HL-60 (cell line): ENCODE results near the gene OVCH2.

Experiments
- POLR2AphosphoS5 ChIP-seq: IDR thresholded peaks from 2 replicates; pipeline ENCODE4 v1.6.1; 2012; ENCODE audit warnings: low read depth
- SPI1 ChIP-seq: IDR thresholded peaks from 2 replicates; pipeline ENCODE4 v1.6.1; 2012; ENCODE audit warnings: low read depth, mild to moderate bottlenecking, borderline replicate concordance
- TF ChIP-seq, protein P1 (sequence below): IDR thresholded peaks from one replicate; pipeline ENCODE4 v1.5.1; 2011; ENCODE audit warnings: low read length, control low read depth, inconsistent platforms; ENCODE audit not compliant: insufficient read depth
- TF ChIP-seq, protein P2 (sequence below): IDR thresholded peaks from 2 replicates; pipeline ENCODE4 v1.6.1; 2012; ENCODE audit warnings: low read depth; ENCODE audit not compliant: insufficient replicate concordance

DNA sequence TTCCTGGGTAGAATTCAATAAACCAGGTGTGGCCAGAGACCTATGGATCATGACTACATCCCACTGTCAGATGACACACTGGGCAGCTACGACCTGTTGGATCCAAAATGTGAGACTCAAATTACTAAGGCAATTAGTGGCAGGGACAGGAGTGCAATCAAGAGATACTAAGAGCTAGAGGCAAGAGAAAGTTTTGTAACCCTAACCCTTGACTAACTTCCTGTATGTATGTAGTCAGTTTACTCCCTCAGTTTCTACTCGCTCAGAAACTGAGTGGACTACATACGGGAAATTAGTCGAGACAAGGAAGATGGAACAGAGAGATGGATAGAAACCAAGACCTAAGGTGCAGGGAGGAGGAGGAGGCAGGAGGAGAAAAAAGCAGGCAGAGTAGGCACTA is 35.6 kb downstream of the OVCH2 start:
- TF ChIP-seq, protein P1, sequence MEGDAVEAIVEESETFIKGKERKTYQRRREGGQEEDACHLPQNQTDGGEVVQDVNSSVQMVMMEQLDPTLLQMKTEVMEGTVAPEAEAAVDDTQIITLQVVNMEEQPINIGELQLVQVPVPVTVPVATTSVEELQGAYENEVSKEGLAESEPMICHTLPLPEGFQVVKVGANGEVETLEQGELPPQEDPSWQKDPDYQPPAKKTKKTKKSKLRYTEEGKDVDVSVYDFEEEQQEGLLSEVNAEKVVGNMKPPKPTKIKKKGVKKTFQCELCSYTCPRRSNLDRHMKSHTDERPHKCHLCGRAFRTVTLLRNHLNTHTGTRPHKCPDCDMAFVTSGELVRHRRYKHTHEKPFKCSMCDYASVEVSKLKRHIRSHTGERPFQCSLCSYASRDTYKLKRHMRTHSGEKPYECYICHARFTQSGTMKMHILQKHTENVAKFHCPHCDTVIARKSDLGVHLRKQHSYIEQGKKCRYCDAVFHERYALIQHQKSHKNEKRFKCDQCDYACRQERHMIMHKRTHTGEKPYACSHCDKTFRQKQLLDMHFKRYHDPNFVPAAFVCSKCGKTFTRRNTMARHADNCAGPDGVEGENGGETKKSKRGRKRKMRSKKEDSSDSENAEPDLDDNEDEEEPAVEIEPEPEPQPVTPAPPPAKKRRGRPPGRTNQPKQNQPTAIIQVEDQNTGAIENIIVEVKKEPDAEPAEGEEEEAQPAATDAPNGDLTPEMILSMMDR = no peak
- TF ChIP-seq POLR2AphosphoS5 (no peak), SPI1 (no peak)
- TF ChIP-seq, protein P2, sequence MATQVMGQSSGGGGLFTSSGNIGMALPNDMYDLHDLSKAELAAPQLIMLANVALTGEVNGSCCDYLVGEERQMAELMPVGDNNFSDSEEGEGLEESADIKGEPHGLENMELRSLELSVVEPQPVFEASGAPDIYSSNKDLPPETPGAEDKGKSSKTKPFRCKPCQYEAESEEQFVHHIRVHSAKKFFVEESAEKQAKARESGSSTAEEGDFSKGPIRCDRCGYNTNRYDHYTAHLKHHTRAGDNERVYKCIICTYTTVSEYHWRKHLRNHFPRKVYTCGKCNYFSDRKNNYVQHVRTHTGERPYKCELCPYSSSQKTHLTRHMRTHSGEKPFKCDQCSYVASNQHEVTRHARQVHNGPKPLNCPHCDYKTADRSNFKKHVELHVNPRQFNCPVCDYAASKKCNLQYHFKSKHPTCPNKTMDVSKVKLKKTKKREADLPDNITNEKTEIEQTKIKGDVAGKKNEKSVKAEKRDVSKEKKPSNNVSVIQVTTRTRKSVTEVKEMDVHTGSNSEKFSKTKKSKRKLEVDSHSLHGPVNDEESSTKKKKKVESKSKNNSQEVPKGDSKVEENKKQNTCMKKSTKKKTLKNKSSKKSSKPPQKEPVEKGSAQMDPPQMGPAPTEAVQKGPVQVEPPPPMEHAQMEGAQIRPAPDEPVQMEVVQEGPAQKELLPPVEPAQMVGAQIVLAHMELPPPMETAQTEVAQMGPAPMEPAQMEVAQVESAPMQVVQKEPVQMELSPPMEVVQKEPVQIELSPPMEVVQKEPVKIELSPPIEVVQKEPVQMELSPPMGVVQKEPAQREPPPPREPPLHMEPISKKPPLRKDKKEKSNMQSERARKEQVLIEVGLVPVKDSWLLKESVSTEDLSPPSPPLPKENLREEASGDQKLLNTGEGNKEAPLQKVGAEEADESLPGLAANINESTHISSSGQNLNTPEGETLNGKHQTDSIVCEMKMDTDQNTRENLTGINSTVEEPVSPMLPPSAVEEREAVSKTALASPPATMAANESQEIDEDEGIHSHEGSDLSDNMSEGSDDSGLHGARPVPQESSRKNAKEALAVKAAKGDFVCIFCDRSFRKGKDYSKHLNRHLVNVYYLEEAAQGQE = no peak
